Measurements from ENCODE around the gene FANCG. TPM values are rescaled to one million over a fixed set of nuclear protein-coding genes. Genes with fewer than 3 reads are reported as not detected.

Gene FANCG
- polyA plus RNA-seq, 1 experiment, result 9.1 TPM

- CTCF ChIA-PET, result interaction anchor here (3.5 kb wide), 1 partner anchor 192 kb away, joined by 21 read pairs; no protein-coding TSS in a partner anchor
- TF ChIP-seq, protein P1, sequence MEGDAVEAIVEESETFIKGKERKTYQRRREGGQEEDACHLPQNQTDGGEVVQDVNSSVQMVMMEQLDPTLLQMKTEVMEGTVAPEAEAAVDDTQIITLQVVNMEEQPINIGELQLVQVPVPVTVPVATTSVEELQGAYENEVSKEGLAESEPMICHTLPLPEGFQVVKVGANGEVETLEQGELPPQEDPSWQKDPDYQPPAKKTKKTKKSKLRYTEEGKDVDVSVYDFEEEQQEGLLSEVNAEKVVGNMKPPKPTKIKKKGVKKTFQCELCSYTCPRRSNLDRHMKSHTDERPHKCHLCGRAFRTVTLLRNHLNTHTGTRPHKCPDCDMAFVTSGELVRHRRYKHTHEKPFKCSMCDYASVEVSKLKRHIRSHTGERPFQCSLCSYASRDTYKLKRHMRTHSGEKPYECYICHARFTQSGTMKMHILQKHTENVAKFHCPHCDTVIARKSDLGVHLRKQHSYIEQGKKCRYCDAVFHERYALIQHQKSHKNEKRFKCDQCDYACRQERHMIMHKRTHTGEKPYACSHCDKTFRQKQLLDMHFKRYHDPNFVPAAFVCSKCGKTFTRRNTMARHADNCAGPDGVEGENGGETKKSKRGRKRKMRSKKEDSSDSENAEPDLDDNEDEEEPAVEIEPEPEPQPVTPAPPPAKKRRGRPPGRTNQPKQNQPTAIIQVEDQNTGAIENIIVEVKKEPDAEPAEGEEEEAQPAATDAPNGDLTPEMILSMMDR (IDR thresholded peaks at IDR 0.05; ENCODE audit: low read depth, low read length), result no peak
- Histone ChIP-seq H3K27ac (ENCODE audit: low read depth, low read length) (no peak overlapping the region), H3K9me3 (ENCODE audit: control insufficient read depth, insufficient read depth, low read length) (no peaks in the 10 kb centered on the region; the same call in 1 of the 2 replicates), H3K4me3 (ENCODE audit: low read depth, low read length) (no peak overlapping the region), H3K27me3 (ENCODE audit: control insufficient read depth, insufficient read depth, low read length) (no peaks in the 10 kb centered on the region)
- no peak for DNase-seq (ENCODE audit: low read depth, low spot score)
- POLR2A ChIA-PET, result no interaction called here
Observed at GRCh38 chr9:35091536-35091935, 11.8 kb upstream of the FANCG start.

DNA sequence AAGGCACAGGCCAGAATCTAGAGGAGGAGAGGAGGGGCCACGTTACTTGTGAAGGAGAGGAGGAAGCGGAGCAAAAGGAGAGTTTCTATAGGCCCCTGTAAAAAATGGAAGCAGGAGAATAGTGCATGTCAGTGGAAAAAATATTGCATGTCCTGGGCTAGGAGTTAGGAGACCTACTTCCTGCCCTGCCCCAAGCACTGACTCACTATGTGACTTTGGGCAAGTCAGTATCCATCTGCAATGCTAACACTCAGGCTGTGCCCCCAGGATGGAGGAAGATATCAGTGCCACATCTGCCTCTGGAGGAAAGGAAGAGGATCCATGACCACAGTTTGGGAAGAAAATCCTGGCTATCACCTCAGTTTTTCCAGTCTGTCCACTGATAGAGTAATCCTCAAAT, 9.7 kb upstream of the FANCG start:
- CTCF ChIA-PET, result no interaction called here
- no peak overlapping the region for H3K27ac ChIP-seq (ENCODE audit: low read depth, low read length)
- POLR2A ChIA-PET, result no interaction called here
- H3K4me3 ChIP-seq (ENCODE audit: low read depth, low read length), result no peak overlapping the region
- TF ChIP-seq, protein P1 (IDR thresholded peaks at IDR 0.05; ENCODE audit: low read depth, low read length), result no peak
- no peaks in the 10 kb centered on the region for H3K9me3 ChIP-seq (ENCODE audit: control insufficient read depth, insufficient read depth, low read length)
- no peaks in the 10 kb centered on the region for H3K27me3 ChIP-seq (ENCODE audit: control insufficient read depth, insufficient read depth, low read length)
- no peak for DNase-seq (ENCODE audit: low read depth, low spot score)

DNA sequence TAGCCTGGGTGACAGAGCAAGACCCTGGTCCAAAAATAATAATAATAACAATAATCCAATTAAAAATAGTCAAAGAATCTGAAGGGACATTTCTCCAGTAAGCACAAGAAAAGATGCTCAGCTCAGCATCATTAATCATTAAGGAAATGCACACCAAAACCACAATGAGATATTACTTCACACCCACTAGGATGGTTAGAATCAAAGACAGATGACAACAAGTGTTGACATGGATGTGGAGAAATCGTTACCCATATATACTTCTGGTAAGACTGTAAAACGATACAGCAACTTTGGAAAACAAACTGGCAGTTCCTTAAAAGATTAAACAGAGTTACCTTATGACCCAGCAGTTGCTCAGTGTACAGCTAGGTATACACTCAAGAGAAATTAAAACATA, 5.3 kb upstream of the FANCG start:
- no peaks in the 10 kb centered on the region for H3K27me3 ChIP-seq (ENCODE audit: control insufficient read depth, insufficient read depth, low read length)
- no peak for DNase-seq (ENCODE audit: low read depth, low spot score)
- ChIA-PET CTCF (interaction anchor here (1.0 kb wide), 1 partner anchor 12 kb away, joined by 3 read pairs; no protein-coding TSS in a partner anchor), POLR2A (no interaction called here)
- TF ChIP-seq, protein P1 (IDR thresholded peaks at IDR 0.05; ENCODE audit: low read depth, low read length), result no peak
- H3K27ac ChIP-seq (ENCODE audit: low read depth, low read length), result no peak overlapping the region
- H3K4me3 ChIP-seq (ENCODE audit: low read depth, low read length), result no peak overlapping the region
- H3K9me3 ChIP-seq (ENCODE audit: control insufficient read depth, insufficient read depth, low read length), result no peaks in the 10 kb centered on the region

- CTCF ChIA-PET, result interaction anchor here (2.4 to 2.6 kb wide), 3 partner anchors 18 to 179 kb away, joined by 11 to 15 read pairs (median 11); partner anchors contain the start of gene PIGO
Observed at GRCh38 chr9:35079041-35079425, 709 bp downstream of the FANCG start.

DNA sequence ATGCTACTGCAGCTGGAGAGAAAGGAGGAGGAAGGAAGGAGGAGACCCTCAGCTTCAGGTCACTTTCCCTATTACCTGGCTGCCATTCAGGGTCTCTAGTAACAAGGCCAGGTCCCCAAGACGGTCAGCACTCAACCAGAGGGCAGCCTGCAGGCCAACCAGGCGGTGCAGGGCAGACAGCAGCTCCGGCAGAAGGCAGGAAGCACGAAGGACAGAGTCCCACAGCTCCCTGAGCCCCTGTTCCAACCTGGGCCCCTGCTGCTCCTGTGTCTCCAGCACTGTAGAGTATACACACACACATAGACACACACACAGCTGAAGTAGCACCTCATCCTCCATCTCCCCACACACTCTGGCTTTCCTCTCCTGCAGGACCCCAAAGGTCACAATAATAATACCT, 1.7 kb downstream of the FANCG start:
- no peak for DNase-seq (ENCODE audit: low read depth, low spot score)
- TF ChIP-seq, protein P1 (IDR thresholded peaks at IDR 0.05; ENCODE audit: low read depth, low read length), result no peak
- H3K9me3 ChIP-seq (ENCODE audit: control insufficient read depth, insufficient read depth, low read length), result no peaks in the 10 kb centered on the region
- no peak overlapping the region for H3K27ac ChIP-seq (ENCODE audit: low read depth, low read length)
- no peaks in the 10 kb centered on the region for H3K27me3 ChIP-seq (ENCODE audit: control insufficient read depth, insufficient read depth, low read length)
- ChIA-PET POLR2A (interaction anchor here (0.6 kb wide), 1 partner anchor 88 kb away, joined by 3 read pairs; no protein-coding TSS in a partner anchor), CTCF (interaction anchor here (0.6 to 2.5 kb wide), 4 partner anchors 19 to 711 kb away, joined by 3 to 11 read pairs (median 4); partner anchors contain the start of gene PIGO)
- peak overlapping the region; percentile 81 for H3K4me3 ChIP-seq (ENCODE audit: low read depth, low read length)

More at GRCh38 chr9:35079041-35079425, 709 bp downstream of the FANCG start:
- H3K27me3 ChIP-seq (ENCODE audit: control insufficient read depth, insufficient read depth, low read length), result no peaks in the 10 kb centered on the region
- H3K27ac ChIP-seq (ENCODE audit: low read depth, low read length), result no peak overlapping the region
- H3K9me3 ChIP-seq (ENCODE audit: control insufficient read depth, insufficient read depth, low read length), result no peaks in the 10 kb centered on the region
- peak overlapping the region; percentile 81 for H3K4me3 ChIP-seq (ENCODE audit: low read depth, low read length)
- TF ChIP-seq, protein P1 (IDR thresholded peaks at IDR 0.05; ENCODE audit: low read depth, low read length), result no peak
- POLR2A ChIA-PET, result interaction anchor here (0.7 to 1.4 kb wide), 4 partner anchors 9 to 33 kb away, joined by 3 to 11 read pairs (median 6); partner anchors contain the start of gene STOML2
- DNase-seq (ENCODE audit: low read depth, low spot score), result no peak

All from AG04450 (cell line).